ENCODE measurements around the gene PML. TPM values are rescaled to one million over a fixed set of nuclear protein-coding genes. Genes with fewer than 3 reads are reported as not detected.

PML gene
- total and polyA plus RNA-seq, 10 donors = 17.5 to 127 (median 83.1) TPM

DNA sequence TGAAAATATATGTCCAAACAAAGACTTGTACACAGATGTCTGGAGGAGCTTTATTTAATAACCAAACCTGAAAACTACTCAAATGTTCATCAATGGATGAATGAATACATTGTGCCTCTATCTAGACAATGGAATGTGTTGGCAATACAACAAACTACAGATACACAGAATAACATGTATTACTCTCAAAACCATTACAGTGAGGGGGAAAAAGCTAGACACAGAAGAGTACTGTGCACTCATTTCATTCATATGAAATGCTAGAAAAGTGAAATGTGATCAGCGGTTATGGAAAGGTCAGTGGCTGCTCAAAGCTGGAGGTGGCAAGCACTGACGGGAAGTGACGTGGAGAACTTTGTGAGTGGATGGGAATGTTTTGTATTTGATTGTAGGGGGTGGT lies 15.6 kb upstream of the PML start:
- Histone ChIP-seq H3K27me3 (replicated peaks in 1 of 7) (peaks cover 0 to 23% (median 0%) of the 10 kb centered on the region in 7 donors), H3K27ac (no peak overlapping the region), H3K4me3 (no peak overlapping the region), H3K4me1 (peaks cover 23 to 48% (median 33%) of the 10 kb centered on the region in 6 donors), H3K36me3 (peaks cover 0 to 8% (median 0%) of the 10 kb centered on the region in 6 donors), H3K9me3 (peaks cover 0 to 3% (median 0%) of the 10 kb centered on the region in 8 donors)
- 88 to 96% (median 92%) methylated on average over 3 of the region's 3 CpGs for WGBS, 5 donors
- intact Hi-C loops (cut with DNase I; ENCODE audit: low total_unique reads) = loop anchor here (10.0 kb wide), 2 partner anchors 56 to 146 kb away; no protein-coding TSS in a partner anchor
- TF ChIP-seq CTCF (IDR thresholded peaks at IDR 0.05 in 8 of 11, conservative IDR thresholded peaks at IDR 0.05 in 3 of 11) (no peak), POLR2A (IDR thresholded peaks at IDR 0.05) (no peak), POLR2AphosphoS5 (IDR thresholded peaks at IDR 0.05) (no peak)
- no peak for DNase-seq

DNA sequence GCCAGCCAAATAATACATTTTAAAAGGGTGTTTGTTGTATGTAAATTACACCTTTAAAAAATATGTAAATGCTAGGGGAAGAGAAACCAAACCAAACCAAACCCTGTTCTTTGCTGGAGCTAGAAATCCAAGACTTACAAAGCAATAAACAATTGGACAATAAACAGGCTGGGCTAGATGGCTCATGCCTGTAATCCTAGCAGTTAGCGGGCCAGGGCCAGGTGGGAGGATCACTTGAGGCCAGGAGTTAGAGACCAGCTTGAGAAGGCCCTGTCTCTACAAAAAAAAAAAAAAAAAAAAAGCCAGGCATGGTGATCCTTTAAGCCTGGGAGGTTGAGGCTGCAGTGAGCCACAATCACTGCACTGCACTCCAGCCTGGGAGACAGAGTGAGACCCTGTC lies 14.9 kb upstream of the PML start:
- no peak for TF ChIP-seq POLR2A (IDR thresholded peaks at IDR 0.05)
- no peak for TF ChIP-seq CTCF (IDR thresholded peaks at IDR 0.05 in 8 of 11, conservative IDR thresholded peaks at IDR 0.05 in 3 of 11)
- no peak for TF ChIP-seq POLR2AphosphoS5 (IDR thresholded peaks at IDR 0.05)
- Histone ChIP-seq H3K4me3 (no peak overlapping the region), H3K9me3 (no peaks in the 10 kb centered on the region), H3K4me1 (peaks cover 28 to 56% (median 40%) of the 10 kb centered on the region in 6 donors), H3K27ac (no peak overlapping the region), H3K27me3 (replicated peaks in 1 of 7) (peaks cover 0 to 18% (median 0%) of the 10 kb centered on the region in 7 donors), H3K36me3 (peaks cover 0 to 9% (median 0%) of the 10 kb centered on the region in 6 donors)
- intact Hi-C loops (cut with DNase I; ENCODE audit: low total_unique reads) = loop anchor here (10.0 kb wide), 2 partner anchors 55 to 145 kb away; no protein-coding TSS in a partner anchor
- WGBS, 5 donors = 94 to 100% (median 94%) methylated on average over 1 of the region's 1 CpG
- no peak for DNase-seq

- 21 to 38% (median 24%) methylated on average over 5 of the region's 5 CpGs for WGBS, 5 donors
Measured at GRCh38 chr15:73981761-73982221, 12.7 kb upstream of the PML start.

More at GRCh38 chr15:73981761-73982221, 12.7 kb upstream of the PML start:
- TF ChIP-seq POLR2AphosphoS5 (IDR thresholded peaks at IDR 0.05) = no peak
- no peak for TF ChIP-seq POLR2A (IDR thresholded peaks at IDR 0.05)
- TF ChIP-seq CTCF (IDR thresholded peaks at IDR 0.05 in 8 of 11, conservative IDR thresholded peaks at IDR 0.05 in 3 of 11) = no peak
- intact Hi-C loops (cut with DNase I; ENCODE audit: low total_unique reads) = no loop called here
- Histone ChIP-seq H3K9me3 (no peaks in the 10 kb centered on the region), H3K4me1 (peaks cover 32 to 68% (median 57%) of the 10 kb centered on the region in 6 donors), H3K4me3 (no peak overlapping the region), H3K36me3 (peaks cover 0 to 11% (median 0%) of the 10 kb centered on the region in 6 donors), H3K27me3 (replicated peaks in 1 of 7) (no peaks in the 10 kb centered on the region), H3K27ac (peak overlapping the region in 7 of 8 donors; percentile 60 to 94 (median 78))
- no peak for DNase-seq
